SU-DHL-6 (cell line): Measurements from ENCODE around the gene RAB14.

Experiments
- H2AFZ ChIP-seq: fragments of 200-600 bp; sonication (generic); 2 replicates; pipeline ENCODE4 v1.6.1; 2014; ENCODE audit warnings: low read depth, mild to moderate bottlenecking, moderate library complexity, mixed read lengths, antibody characterized with exemption, low read length; ENCODE audit not compliant: severe bottlenecking
- H3F3A ChIP-seq: fragments of 200-600 bp; shearing (Covaris generic); 2 replicates; pipeline ENCODE4 v1.6.0; 2016; ENCODE audit warnings: antibody characterized with exemption, mild to moderate bottlenecking; ENCODE audit not compliant: insufficient read depth
- H3K27ac ChIP-seq: fragments of 200-600 bp; sonication (generic); 2 replicates; pipeline ENCODE4 v1.5.1; 2016; ENCODE audit warnings: low read depth, mild to moderate bottlenecking, low read length, moderate library complexity, mixed read lengths
- H3K27me3 ChIP-seq: fragments of 200-600 bp; sonication (generic), shearing (Covaris generic); 2 replicates; pipeline ENCODE4 v1.6.0; 2014; ENCODE audit warnings: mild to moderate bottlenecking, low read length
- H3K36me3 ChIP-seq: fragments of 200-600 bp; sonication (generic); 2 replicates; pipeline ENCODE4 v1.6.1; 2014; ENCODE audit warnings: mild to moderate bottlenecking, low read length, mixed read lengths
- H3K4me2 ChIP-seq: fragments of 300-600, 200-600 bp; shearing (Covaris generic), sonication (generic); 2 replicates; pipeline ENCODE4 v1.6.0; 2014; ENCODE audit warnings: low read length, low read depth, mild to moderate bottlenecking; ENCODE audit not compliant: poor library complexity, severe bottlenecking
- H3K4me3 ChIP-seq: fragments of 200-600 bp; sonication (generic); 2 replicates; pipeline ENCODE4 v1.5.1; 2014; ENCODE audit warnings: antibody characterized with exemption, low read length, mild to moderate bottlenecking, mixed read lengths; ENCODE audit not compliant: insufficient read depth, poor library complexity, severe bottlenecking
- H3K79me2 ChIP-seq: fragments of 200-600 bp; sonication (generic); 2 replicates; pipeline ENCODE4 v1.6.1; 2014; ENCODE audit warnings: mild to moderate bottlenecking, low read length, moderate library complexity; ENCODE audit not compliant: insufficient read depth
- H3K9ac ChIP-seq: fragments of 200-600 bp; sonication (generic); 2 replicates; pipeline ENCODE4 v1.7.0; 2014; ENCODE audit warnings: mild to moderate bottlenecking, low read length
- H3K9me2 ChIP-seq: fragments of 200-600 bp; sonication (generic); replicated peaks from 2 replicates; pipeline ENCODE4 v1.6.1; 2014; ENCODE audit warnings: low read length; ENCODE audit not compliant: insufficient read depth
- H3K9me3 ChIP-seq: fragments of 200-600 bp; sonication (generic); 2 replicates; pipeline ENCODE4 v1.6.1; 2014; ENCODE audit warnings: low read length, mixed read lengths; ENCODE audit not compliant: insufficient read depth
- H4K20me1 ChIP-seq: fragments of 200-600 bp; sonication (generic); 2 replicates; pipeline ENCODE4 v1.6.1; 2014; ENCODE audit warnings: low read depth, mild to moderate bottlenecking, antibody characterized with exemption, low read length, moderate library complexity, mixed read lengths
- EZH2phosphoT487 ChIP-seq: fragments of 200-600 bp; sonication (generic), shearing (Covaris generic); conservative IDR thresholded peaks from 2 replicates; pipeline ENCODE4 v1.6.1; 2018; ENCODE audit warnings: mild to moderate bottlenecking, antibody characterized with exemption, low read length, moderate library complexity, mixed read lengths
- TF ChIP-seq, protein P1 (sequence below): fragments of 200-600 bp; sonication (generic); IDR thresholded peaks from one replicate; pipeline ENCODE4 v1.5.1; 2017; ENCODE audit warnings: antibody characterized with exemption, mild to moderate bottlenecking, low read length, moderate library complexity; ENCODE audit not compliant: insufficient read depth, poor library complexity, severe bottlenecking

RAB14 gene

DNA sequence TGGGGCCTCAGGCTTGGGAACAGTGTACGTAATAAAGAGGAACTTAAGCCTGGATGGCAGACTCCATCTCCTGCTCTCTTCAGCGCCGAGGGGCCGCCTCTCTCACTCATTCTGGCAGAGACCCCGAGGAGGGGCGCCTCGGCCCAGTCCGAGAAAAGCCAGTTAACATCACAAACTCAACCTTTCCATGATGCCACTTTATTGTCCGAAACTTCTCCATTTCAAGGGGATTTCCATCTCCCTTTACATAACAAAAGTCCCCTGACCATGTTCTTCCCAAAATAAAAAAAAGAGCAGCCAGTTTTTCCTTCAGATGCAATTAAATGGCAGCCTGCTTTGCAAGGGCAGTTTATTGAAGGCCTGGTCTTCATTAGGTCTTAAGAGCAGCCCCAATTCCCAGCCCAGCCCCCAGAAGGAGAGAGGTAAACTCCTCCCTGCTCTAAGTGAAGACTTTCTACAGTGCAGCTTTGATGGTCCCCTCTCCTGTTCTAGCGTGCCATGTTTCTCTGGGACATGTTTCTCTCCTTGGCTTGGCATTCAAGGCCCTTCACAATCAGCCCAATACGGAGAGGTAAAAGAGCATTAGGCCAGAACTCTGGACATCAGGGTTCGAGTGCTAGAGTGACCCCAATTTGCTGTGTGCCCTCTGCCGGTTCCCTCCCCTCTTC lies 19.5 kb upstream of the RAB14 start:
- H3K9me3 ChIP-seq: no peaks in the 10 kb centered on the region
- no peak overlapping the region for H3K9ac ChIP-seq
- no peak overlapping the region for H3K4me3 ChIP-seq
- no peaks in the 10 kb centered on the region for H4K20me1 ChIP-seq
- H3F3A ChIP-seq: no peaks in the 10 kb centered on the region
- H3K36me3 ChIP-seq: no peaks in the 10 kb centered on the region
- H3K4me2 ChIP-seq: no peak overlapping the region
- H3K79me2 ChIP-seq: no peaks in the 10 kb centered on the region
- H2AFZ ChIP-seq: no peak overlapping the region
- no peak for TF ChIP-seq EZH2phosphoT487
- TF ChIP-seq, protein P1, sequence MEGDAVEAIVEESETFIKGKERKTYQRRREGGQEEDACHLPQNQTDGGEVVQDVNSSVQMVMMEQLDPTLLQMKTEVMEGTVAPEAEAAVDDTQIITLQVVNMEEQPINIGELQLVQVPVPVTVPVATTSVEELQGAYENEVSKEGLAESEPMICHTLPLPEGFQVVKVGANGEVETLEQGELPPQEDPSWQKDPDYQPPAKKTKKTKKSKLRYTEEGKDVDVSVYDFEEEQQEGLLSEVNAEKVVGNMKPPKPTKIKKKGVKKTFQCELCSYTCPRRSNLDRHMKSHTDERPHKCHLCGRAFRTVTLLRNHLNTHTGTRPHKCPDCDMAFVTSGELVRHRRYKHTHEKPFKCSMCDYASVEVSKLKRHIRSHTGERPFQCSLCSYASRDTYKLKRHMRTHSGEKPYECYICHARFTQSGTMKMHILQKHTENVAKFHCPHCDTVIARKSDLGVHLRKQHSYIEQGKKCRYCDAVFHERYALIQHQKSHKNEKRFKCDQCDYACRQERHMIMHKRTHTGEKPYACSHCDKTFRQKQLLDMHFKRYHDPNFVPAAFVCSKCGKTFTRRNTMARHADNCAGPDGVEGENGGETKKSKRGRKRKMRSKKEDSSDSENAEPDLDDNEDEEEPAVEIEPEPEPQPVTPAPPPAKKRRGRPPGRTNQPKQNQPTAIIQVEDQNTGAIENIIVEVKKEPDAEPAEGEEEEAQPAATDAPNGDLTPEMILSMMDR: no peak
- no peaks in the 10 kb centered on the region for H3K27me3 ChIP-seq
- no peaks in the 10 kb centered on the region for H3K9me2 ChIP-seq
- H3K27ac ChIP-seq: no peak overlapping the region

DNA sequence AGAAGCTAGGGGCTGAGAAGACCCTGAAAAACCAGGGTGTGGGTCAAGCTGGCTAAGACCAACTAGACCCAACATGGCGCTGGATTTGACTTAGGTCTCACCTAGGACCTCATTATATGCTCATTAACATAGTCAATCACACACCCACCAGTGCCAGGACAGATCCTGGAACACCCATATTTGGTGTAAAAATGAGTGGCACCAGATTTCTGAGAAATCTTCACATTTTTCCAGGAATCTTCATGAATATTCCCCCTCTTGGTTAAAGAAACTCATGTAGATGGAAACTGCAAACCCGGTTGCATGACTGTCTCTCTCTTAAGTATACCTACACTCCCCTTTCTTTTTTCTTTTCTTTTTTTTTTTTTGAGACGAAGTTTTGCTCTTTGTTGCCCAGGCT lies 17.9 kb upstream of the RAB14 start:
- Histone ChIP-seq H3K4me2 (no peak overlapping the region), H3K9ac (no peak overlapping the region), H3K27ac (no peak overlapping the region), H3K36me3 (no peaks in the 10 kb centered on the region), H3K9me3 (no peaks in the 10 kb centered on the region), H4K20me1 (no peaks in the 10 kb centered on the region), H3K79me2 (no peaks in the 10 kb centered on the region), H3F3A (no peaks in the 10 kb centered on the region), H3K27me3 (no peaks in the 10 kb centered on the region), H3K9me2 (no peaks in the 10 kb centered on the region), H3K4me3 (no peak overlapping the region), H2AFZ (no peak overlapping the region)
- TF ChIP-seq, protein P1: no peak
- no peak for TF ChIP-seq EZH2phosphoT487

DNA sequence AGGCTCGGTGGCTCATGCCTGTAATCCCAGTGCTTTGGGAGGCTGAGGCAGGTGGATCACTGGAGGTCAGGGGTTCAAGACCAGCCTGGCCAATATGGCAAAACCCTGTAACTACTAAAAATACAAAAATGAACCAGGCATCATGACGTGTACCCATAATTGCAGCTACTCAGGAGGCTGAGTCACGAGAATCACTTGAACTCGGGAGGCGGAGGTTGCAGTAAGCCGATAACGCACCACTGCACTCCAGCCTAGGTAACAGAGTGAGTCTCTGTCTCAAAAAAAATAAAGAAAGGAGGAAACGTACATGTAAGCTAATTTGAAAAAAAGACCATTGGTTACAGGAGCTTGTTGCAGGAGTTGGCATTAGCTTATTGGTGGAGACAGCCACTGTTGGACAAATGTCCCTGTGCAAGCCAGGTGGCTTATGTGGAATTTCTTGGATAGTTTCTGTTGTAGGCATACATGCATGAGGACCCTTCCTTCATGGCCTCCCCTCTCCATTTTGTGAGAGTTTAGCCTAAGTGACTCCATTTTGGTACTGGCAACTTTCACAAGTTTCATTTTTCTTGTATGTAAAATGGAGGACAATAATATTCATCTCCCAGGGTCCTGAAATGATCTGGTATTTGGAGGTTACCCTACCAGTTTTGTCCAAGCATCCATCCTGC lies 16.8 kb upstream of the RAB14 start:
- Histone ChIP-seq H3K36me3 (no peaks in the 10 kb centered on the region), H3K9ac (no peak overlapping the region)

More for the DNA sequence above, 16.8 kb upstream of the RAB14 start:
- H3K27ac ChIP-seq: no peak overlapping the region
- no peaks in the 10 kb centered on the region for H3K9me3 ChIP-seq
- H3K79me2 ChIP-seq: no peaks in the 10 kb centered on the region
- no peak overlapping the region for H3K4me3 ChIP-seq
- H3K4me2 ChIP-seq: no peak overlapping the region
- no peak overlapping the region for H2AFZ ChIP-seq
- H3F3A ChIP-seq: no peaks in the 10 kb centered on the region
- H3K27me3 ChIP-seq: no peaks in the 10 kb centered on the region
- TF ChIP-seq EZH2phosphoT487: no peak
- TF ChIP-seq, protein P1: no peak
- H3K9me2 ChIP-seq: no peaks in the 10 kb centered on the region
- H4K20me1 ChIP-seq: no peaks in the 10 kb centered on the region
